Natural killer cell (primary cell): ENCODE data around the gene APOBEC3A. TPM values are rescaled to one million over a fixed set of nuclear protein-coding genes. Genes with fewer than 3 reads are reported as not detected.
A peak's percentile ranks its signal among the peaks of the same experiment; 100 is the strongest.

Experiments used
- ATAC-seq, 3 donors: fragments of 150-1000 bp in 2 of 3; fragments of 200-7000 bp in 1 of 3; cut with Tn5 transposase; 1 replicate in 1 of 3; 2 replicates in 2 of 3; pipeline ENCODE4 v1.10.0; 2021; ENCODE audit warnings: mild to moderate bottlenecking in 2 of 3, moderate library complexity in 2 of 3
- DNase-seq, 2 donors: peaks; one replicate each; pipeline versions ENCODE4 v3.0.0 to v3.0.0-alpha.2; 2013 to 2021; ENCODE audit warnings: mixed read lengths in 1 of 2
- H3K27ac ChIP-seq: one replicate; pipeline ENCODE4 v1.5.1; 2013; ENCODE audit warnings: mild to moderate bottlenecking, low read length
- H3K27me3 ChIP-seq: one replicate; pipeline ENCODE4 v1.6.1; 2013; ENCODE audit warnings: low read length; ENCODE audit not compliant: control insufficient read depth, insufficient read depth
- H3K36me3 ChIP-seq: one replicate; pipeline ENCODE4 v1.6.1; 2013; ENCODE audit warnings: low read length; ENCODE audit not compliant: control insufficient read depth, insufficient read depth
- H3K4me1 ChIP-seq: one replicate; pipeline ENCODE4 v1.6.1; 2013; ENCODE audit warnings: low read length; ENCODE audit not compliant: control insufficient read depth, insufficient read depth
- H3K4me3 ChIP-seq: one replicate; pipeline ENCODE4 v1.5.1; 2013; ENCODE audit warnings: low read length
- H3K9me3 ChIP-seq: one replicate; pipeline ENCODE4 v1.6.1; 2013; ENCODE audit warnings: low read length; ENCODE audit not compliant: control insufficient read depth, insufficient read depth
- H3K27ac Mint-ChIP-seq, 2 donors: one replicate each; pipeline ENCODE4 v1.8.0; 2022; ENCODE audit warnings: mild to moderate bottlenecking in 2 of 2, mixed read lengths in 2 of 2, moderate library complexity in 1 of 2
- H3K27me3 Mint-ChIP-seq, 2 donors: one replicate each; pipeline ENCODE4 v1.8.0; 2022; ENCODE audit warnings: low read depth in 2 of 2, mixed read lengths in 2 of 2
- H3K36me3 Mint-ChIP-seq: one replicate; pipeline ENCODE4 v1.8.0; 2022; ENCODE audit warnings: mixed read lengths
- H3K4me1 Mint-ChIP-seq, 2 donors: one replicate each; pipeline ENCODE4 v1.8.0; 2022; ENCODE audit warnings: mixed read lengths in 2 of 2
- H3K4me3 Mint-ChIP-seq: one replicate; pipeline ENCODE4 v1.8.0; 2022; ENCODE audit warnings: mild to moderate bottlenecking, moderate library complexity, mixed read lengths
- H3K9me3 Mint-ChIP-seq, 2 donors: one replicate each; pipeline ENCODE4 v1.8.0; 2022; ENCODE audit warnings: mixed read lengths in 2 of 2
- WGBS: methylation state at CpG from one replicate; pipeline ENCODE4 v1.1.7; 2013; ENCODE audit warnings: missing lambda C conversion rate; ENCODE audit not compliant: insufficient coverage; 5-methylcytosine and 5-hydroxymethylcytosine counted together
- intact Hi-C: fragments of 100-400 bp; cut with micrococcal nuclease; formaldehyde crosslinking; loops from one replicate; pipeline ENCODE4 v1.14.2; 2022
- total RNA-seq, 4 donors: library from RNA; stranded (reverse); fragments of 120-200 nt in 1 of 4; gene quantifications; one replicate each; pipeline versions ENCODE4 v1.2.3 to v1.2.4, GENCODE V29; 2013 to 2022
- TF ChIP-seq, protein P1 (sequence below): fragments of 200-600 bp; IDR thresholded peaks from one replicate; pipeline ENCODE4 v1.8.0; 2022; ENCODE audit warnings: antibody characterized with exemption

APOBEC3A gene
- total RNA-seq, 3 donors from 2014 or later (not counting 1 experiment from before 2014, with no cell fraction given), result 0.66 to 48.1 (median 4.3) TPM

DNA sequence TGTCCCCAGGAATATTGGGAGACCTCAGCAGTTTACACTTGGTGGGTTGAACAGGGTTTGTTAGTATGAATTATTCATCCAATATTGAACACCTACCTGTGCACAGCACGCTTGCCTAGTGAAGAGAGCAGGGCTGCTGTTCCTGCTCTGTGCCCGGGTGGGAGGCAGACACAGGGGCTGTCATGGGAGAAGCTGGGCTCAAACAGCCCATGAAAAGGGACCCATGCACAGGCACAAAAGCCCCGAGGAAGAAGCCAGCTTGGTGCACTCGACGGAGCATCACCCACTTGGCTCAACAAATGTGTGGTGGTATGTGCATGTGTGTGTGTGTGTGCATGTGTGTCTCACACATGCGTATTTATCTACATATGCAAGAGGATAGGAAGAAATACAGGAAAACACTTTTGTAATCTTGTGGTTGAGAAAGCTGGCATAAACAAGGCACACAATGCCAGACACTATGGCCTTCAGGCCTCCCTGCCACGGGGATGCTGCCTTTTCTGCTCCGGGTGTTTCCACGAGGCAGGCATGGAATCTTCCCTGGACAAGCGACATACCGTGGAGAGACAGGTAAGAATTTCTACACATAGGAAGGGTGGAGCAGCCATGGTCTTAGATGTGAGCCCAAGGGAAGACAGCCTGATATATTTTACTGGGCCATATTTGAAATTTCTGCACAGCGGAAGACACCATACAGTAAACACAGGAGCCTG, 5.0 kb upstream of the APOBEC3A start:
- Histone ChIP-seq H3K36me3 (no peaks in the 10 kb centered on the region), H3K4me1 (peaks cover 22% of the 10 kb centered on the region), H3K4me3 (no peak overlapping the region), H3K9me3 (no peaks in the 10 kb centered on the region), H3K27me3 (no peaks in the 10 kb centered on the region), H3K27ac (no peak overlapping the region)
- 81% methylated on average over 12 of the region's 12 CpGs for WGBS
- Mint-ChIP-seq H3K9me3 (no peaks in the 10 kb centered on the region), H3K4me3 (no peak overlapping the region), H3K36me3 (no peaks in the 10 kb centered on the region), H3K27me3 (peaks cover 15 to 16% of the 10 kb centered on the region in 2 donors), H3K4me1 (peaks cover 0 to 7% of the 10 kb centered on the region in 2 donors), H3K27ac (peak overlapping the region in 1 of 2 donors; percentile 36)
- DNase-seq (no peak), ATAC-seq (no peak)
- intact Hi-C loops, result no loop called here
- TF ChIP-seq, protein P1, sequence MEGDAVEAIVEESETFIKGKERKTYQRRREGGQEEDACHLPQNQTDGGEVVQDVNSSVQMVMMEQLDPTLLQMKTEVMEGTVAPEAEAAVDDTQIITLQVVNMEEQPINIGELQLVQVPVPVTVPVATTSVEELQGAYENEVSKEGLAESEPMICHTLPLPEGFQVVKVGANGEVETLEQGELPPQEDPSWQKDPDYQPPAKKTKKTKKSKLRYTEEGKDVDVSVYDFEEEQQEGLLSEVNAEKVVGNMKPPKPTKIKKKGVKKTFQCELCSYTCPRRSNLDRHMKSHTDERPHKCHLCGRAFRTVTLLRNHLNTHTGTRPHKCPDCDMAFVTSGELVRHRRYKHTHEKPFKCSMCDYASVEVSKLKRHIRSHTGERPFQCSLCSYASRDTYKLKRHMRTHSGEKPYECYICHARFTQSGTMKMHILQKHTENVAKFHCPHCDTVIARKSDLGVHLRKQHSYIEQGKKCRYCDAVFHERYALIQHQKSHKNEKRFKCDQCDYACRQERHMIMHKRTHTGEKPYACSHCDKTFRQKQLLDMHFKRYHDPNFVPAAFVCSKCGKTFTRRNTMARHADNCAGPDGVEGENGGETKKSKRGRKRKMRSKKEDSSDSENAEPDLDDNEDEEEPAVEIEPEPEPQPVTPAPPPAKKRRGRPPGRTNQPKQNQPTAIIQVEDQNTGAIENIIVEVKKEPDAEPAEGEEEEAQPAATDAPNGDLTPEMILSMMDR, result no peak

DNA sequence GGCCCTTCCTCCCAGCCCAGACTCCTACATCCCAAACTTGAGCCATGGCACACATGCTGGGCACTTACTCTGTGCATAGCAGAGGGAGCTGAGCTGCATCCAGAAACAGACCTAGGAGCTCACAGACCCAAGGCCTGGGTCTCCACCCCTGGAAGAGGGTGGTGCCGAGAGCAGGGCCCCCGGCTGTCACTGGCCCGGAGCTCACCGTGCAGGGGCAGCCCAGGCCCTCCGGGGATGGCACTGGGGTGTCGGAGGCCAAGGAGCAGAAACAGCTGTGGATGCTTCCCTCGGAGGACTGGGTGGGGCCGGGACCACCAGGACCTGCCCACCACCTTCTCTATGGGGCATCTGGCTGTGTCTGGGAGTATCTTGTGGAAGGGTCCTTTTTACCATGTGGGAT, 4.3 kb upstream of the APOBEC3A start:
- no peak for DNase-seq

DNA sequence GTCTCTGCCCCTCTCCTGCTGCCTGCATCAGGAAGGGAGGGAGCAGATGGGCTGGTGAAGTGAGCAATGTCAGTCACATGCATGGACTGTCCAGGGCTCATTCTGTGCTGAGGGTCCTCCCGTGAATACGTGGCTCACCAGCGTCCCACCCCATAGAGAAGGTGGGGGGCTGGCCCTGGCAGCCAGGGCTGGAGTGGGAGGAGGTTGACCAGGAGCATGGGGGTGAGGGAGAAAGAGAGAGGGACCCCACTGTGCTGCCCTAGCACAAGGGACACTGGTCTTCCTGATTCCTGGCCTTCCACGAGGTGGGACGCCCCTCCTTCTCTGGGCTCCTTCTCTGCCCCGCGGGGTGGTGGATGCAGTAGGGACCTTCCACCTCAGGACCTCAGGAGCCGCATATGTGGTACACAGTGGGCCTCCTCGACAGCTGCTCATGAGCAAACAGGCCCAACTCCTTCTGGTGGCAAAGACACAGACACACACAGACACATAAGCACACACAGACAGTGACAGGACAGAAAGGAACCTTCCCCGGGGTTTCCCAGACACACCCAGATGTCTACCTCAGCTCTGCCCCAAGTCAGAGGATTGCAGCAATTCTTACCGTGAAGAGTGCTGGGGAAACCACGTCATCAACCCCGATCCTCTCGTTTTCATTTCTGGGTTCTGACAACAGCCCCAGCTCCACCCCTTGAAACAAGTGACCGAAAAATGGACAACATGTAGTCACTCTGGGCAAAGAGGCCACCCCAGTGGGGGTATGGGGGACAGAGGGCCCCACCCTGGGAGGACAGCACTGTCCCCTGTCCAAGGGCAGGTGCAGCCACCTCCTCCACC, 3.6 kb upstream of the APOBEC3A start:
- TF ChIP-seq, protein P1, result no peak
- H3K4me3 ChIP-seq, result no peak overlapping the region

More for the DNA sequence above, 4.3 kb upstream of the APOBEC3A start:
- intact Hi-C loops, result no loop called here
- no peak for ATAC-seq
- Mint-ChIP-seq H3K36me3 (no peaks in the 10 kb centered on the region), H3K27me3 (peaks cover 9 to 11% of the 10 kb centered on the region in 2 donors), H3K27ac (no peak overlapping the region), H3K9me3 (no peaks in the 10 kb centered on the region), H3K4me3 (no peak overlapping the region), H3K4me1 (peaks cover 0 to 7% of the 10 kb centered on the region in 2 donors)
- Histone ChIP-seq H3K9me3 (no peaks in the 10 kb centered on the region), H3K27ac (peak overlapping the region; percentile 52), H3K4me3 (no peak overlapping the region), H3K4me1 (peaks cover 22% of the 10 kb centered on the region), H3K36me3 (no peaks in the 10 kb centered on the region), H3K27me3 (no peaks in the 10 kb centered on the region)
- 93% methylated on average over 8 of the region's 8 CpGs for WGBS
- TF ChIP-seq, protein P1, result no peak

More for the DNA sequence above, 3.6 kb upstream of the APOBEC3A start:
- no peaks in the 10 kb centered on the region for H3K36me3 Mint-ChIP-seq
- WGBS, result 57% methylated on average over 15 of the region's 15 CpGs
- Histone ChIP-seq H3K27me3 (no peaks in the 10 kb centered on the region), H3K4me1 (peaks cover 23% of the 10 kb centered on the region), H3K9me3 (no peaks in the 10 kb centered on the region), H3K36me3 (no peaks in the 10 kb centered on the region), H3K27ac (peak overlapping the region; percentile 52)
- peaks cover 0 to 7% of the 10 kb centered on the region in 2 donors for H3K4me1 Mint-ChIP-seq
- H3K9me3 Mint-ChIP-seq, result no peaks in the 10 kb centered on the region
- peak; percentile 63 to 90 (median 71) for ATAC-seq
- intact Hi-C loops, result no loop called here
- no peak overlapping the region for H3K4me3 Mint-ChIP-seq
- H3K27ac Mint-ChIP-seq, result no peak overlapping the region
- peaks cover 10 to 15% of the 10 kb centered on the region in 2 donors for H3K27me3 Mint-ChIP-seq
- DNase-seq, result peak in 1 of 2 donors; percentile 68
